ENCODE measurements around the gene CPLANE2.

GRCh38 chr1:16245476-16246196 is 8.7 kb upstream of the CPLANE2 start:
- TF ChIP-seq CTCF (IDR thresholded peaks at IDR 0.05), result no peak
- TF ChIP-seq POLR2A (IDR thresholded peaks at IDR 0.05), result no peak

All from upper lobe of left lung (tissue), 4 donors.